K562 (cell line): ENCODE results near the gene PHEX. TPM values are rescaled to one million over a fixed set of nuclear protein-coding genes. Genes with fewer than 3 reads are reported as not detected.

Source experiments
- ATAC-seq: fragments of 200-7000 bp; cut with Tn5 transposase; 3 replicates; pipeline ENCODE4 v1.9.1; 2020; ENCODE audit warnings: moderate library complexity
- BruUV-seq: library from RNA; stranded (reverse); fragments of 400-500 nt; replicated peaks from 2 replicates; lab custom pipeline; 2021; lab: Mats Ljungman, UMichigan
- CTCF ChIA-PET: fragments of 300-600 bp; formaldehyde crosslinking; extraction: SDS; loops from one replicate; lab custom pipeline; 2021; ENCODE audit warnings: low intra/inter-chr PET ratio; lab: Yijun Ruan, JAX
- POLR2A ChIA-PET: fragments of 300-600, 350-650 bp; sonication (Branson Sonifier 250); formaldehyde crosslinking; extraction: SDS; loops from one replicate; lab custom pipeline; 2021; ENCODE audit warnings: antibody characterized with exemption, inconsistent platforms; lab: Yijun Ruan, JAX
- DNase-seq, 4 experiments: peaks; one replicate each; pipeline versions ENCODE4 v3.0.0 to v3.0.0-alpha.2; 2011 to 2018; ENCODE audit warnings: low spot score in 3 of 4, mixed read lengths in 3 of 4; ENCODE audit errors: extremely low read depth in 1 of 4
- FAIRE-seq: peaks from 2 replicates; lab custom pipeline; 2011; peaks lifted over from hg19 to GRCh38; lab: Jason Lieb, UNC
- H2AFZ ChIP-seq: 2 replicates; pipeline ENCODE4 v1.6.0; 2011; ENCODE audit warnings: low read depth, low read length, control low read depth, inconsistent platforms
- H3K27ac ChIP-seq: fragments of 200-600 bp; 3 replicates; pipeline ENCODE4 v1.8.0; 2011; ENCODE audit warnings: low read depth, mild to moderate bottlenecking, control low read depth, inconsistent platforms, low read length, moderate library complexity, mixed read lengths; ENCODE audit errors: extremely low read depth
- H3K27me3 ChIP-seq, 2 experiments: fragments of 300-600 bp in 1 of 2; 2 replicates in 1 of 2; 3 replicates in 1 of 2; pipeline versions ENCODE4 v1.6.0 to v1.8.0; 2011; ENCODE audit warnings: inconsistent platforms in 2 of 2, low read length in 2 of 2, mild to moderate bottlenecking in 1 of 2, mixed read lengths in 1 of 2, moderate library complexity in 1 of 2; ENCODE audit not compliant: control insufficient read depth in 2 of 2, insufficient read depth in 2 of 2
- H3K36me3 ChIP-seq: fragments of 300-600 bp; 3 replicates; pipeline ENCODE4 v1.8.0; 2011; ENCODE audit warnings: mild to moderate bottlenecking, low read length, inconsistent platforms; ENCODE audit not compliant: control insufficient read depth, insufficient read depth
- H3K4me1 ChIP-seq, 2 experiments: fragments of 200-600 bp in 1 of 2; replicated peaks in 1 of 2; 2 replicates in 1 of 2; 3 replicates in 1 of 2; pipeline versions ENCODE4 v1.5.1 to v1.8.0; 2011; ENCODE audit warnings: inconsistent platforms in 2 of 2, low read length in 2 of 2, mild to moderate bottlenecking in 1 of 2, mixed read lengths in 1 of 2, moderate library complexity in 1 of 2; ENCODE audit not compliant: control insufficient read depth in 2 of 2, insufficient read depth in 2 of 2
- H3K4me2 ChIP-seq: 2 replicates; pipeline ENCODE4 v1.6.1; 2011; ENCODE audit warnings: low read length, control low read depth, inconsistent platforms, mixed read lengths; ENCODE audit not compliant: insufficient read depth
- H3K4me3 ChIP-seq: fragments of 200-600 bp; sonication (generic), shearing (Covaris generic); 2 replicates; pipeline ENCODE4 v1.5.1; 2016; ENCODE audit warnings: control low read depth, inconsistent platforms
- H3K79me2 ChIP-seq: fragments of 200-600 bp; 3 replicates; pipeline ENCODE4 v1.8.0; 2011; ENCODE audit warnings: low read length, inconsistent platforms; ENCODE audit not compliant: control insufficient read depth, insufficient read depth
- H3K9ac ChIP-seq, 2 experiments: 2 replicates each; pipeline versions ENCODE4 v1.6.0 to v1.6.1; 2011; ENCODE audit warnings: low read depth in 2 of 2, low read length in 2 of 2, control low read depth in 1 of 2, inconsistent platforms in 1 of 2, mild to moderate bottlenecking in 1 of 2, mixed read lengths in 1 of 2; ENCODE audit not compliant: insufficient read depth in 1 of 2
- H3K9me1 ChIP-seq: one replicate; pipeline ENCODE4 v1.6.0; 2011; ENCODE audit warnings: inconsistent platforms, mild to moderate bottlenecking, low read length, moderate library complexity; ENCODE audit not compliant: control insufficient read depth, insufficient read depth
- H3K9me3 ChIP-seq: replicated peaks from 2 replicates; pipeline ENCODE4 v1.5.1; 2011; ENCODE audit warnings: low read depth, low read length, inconsistent platforms; ENCODE audit not compliant: control insufficient read depth, insufficient read depth
- H4K20me1 ChIP-seq: replicated peaks from 2 replicates; pipeline ENCODE4 v1.6.1; 2011; ENCODE audit warnings: low read length, inconsistent platforms, mixed read lengths; ENCODE audit not compliant: control insufficient read depth, insufficient read depth
- ILF3 ChIP-seq: fragments of 450-650 bp; IDR thresholded peaks from 2 replicates; pipeline ENCODE4 v1.6.1; 2018; ENCODE audit warnings: antibody characterized with exemption, mild to moderate bottlenecking, moderate library complexity, borderline replicate concordance
- LEF1 ChIP-seq: fragments of 450-650 bp; IDR thresholded peaks from 2 replicates; pipeline ENCODE4 v1.6.1; 2016; ENCODE audit warnings: mild to moderate bottlenecking
- NCOR1 ChIP-seq: fragments of 450-650 bp; IDR thresholded peaks from 2 replicates; pipeline ENCODE4 v1.6.1; 2016; ENCODE audit warnings: mild to moderate bottlenecking, moderate library complexity
- RAD21 ChIP-seq, 2 experiments: fragments of 250-450 bp in 1 of 2; fragments of 450-650 bp in 1 of 2; sonication (Bioruptor Pico) in 1 of 2; formaldehyde crosslinking in 1 of 2; IDR thresholded peaks in 1 of 2; conservative IDR thresholded peaks in 1 of 2; 2 replicates each; pipeline versions ENCODE4 v1.4.0 to v1.8.0; 2020 to 2022; ENCODE audit warnings: mild to moderate bottlenecking in 2 of 2, moderate library complexity in 1 of 2
- WGBS: fragments of 100-300 bp; shearing (Covaris generic); methylation state at CpG from one replicate; pipeline ENCODE4 v1.1.6; 2016; ENCODE audit warnings: low coverage, mixed read lengths; ENCODE audit not compliant: insufficient coverage; ENCODE audit errors: missing lambda C conversion rate; 5-methylcytosine and 5-hydroxymethylcytosine counted together
- in situ Hi-C: fragments of 300-500 bp; cut with MboI; formaldehyde crosslinking; loops from 4 replicates; pipeline ENCODE4 v1.15.0; 2018; ENCODE audit warnings: inconsistent platforms, mixed read lengths
- intact Hi-C: fragments of 100-400 bp; cut with micrococcal nuclease; formaldehyde crosslinking; loops from 2 replicates; pipeline ENCODE4 v1.14.2; 2022
- polyA plus RNA-seq, 8 experiments: library from polyadenylated mRNA; depleted of rRNA in 4 of 8; stranded (reverse) in 5 of 8; unstranded in 3 of 8; fragments of >200 nt; fragmentation: Nextera tagmentation in 2 of 8; fragmentation: Illumina TruSeq in 1 of 8; extraction: Ambion mirVana in 2 of 8; extraction: Trizol in 1 of 8; gene quantifications; 2 replicates each; pipeline versions ENCODE4 v1.2.1 to v1.2.3, GENCODE V29; 2011 to 2014; ENCODE audit warnings: inconsistent platforms in 1 of 8, missing spikeins in 1 of 8
- total RNA-seq, 7 experiments: library from RNA; depleted of rRNA in 6 of 7; stranded (reverse); fragments of >200 nt in 6 of 7; fragmentation: Illumina TruSeq in 2 of 7; extraction: Trizol in 2 of 7; gene quantifications; 2 replicates each; pipeline versions ENCODE4 v1.2.1 to v1.2.3, GENCODE V29; 2011 to 2021; ENCODE audit warnings: low replicate concordance in 1 of 7
- TF ChIP-seq, protein P1 (sequence below): IDR thresholded peaks from 2 replicates; pipeline ENCODE4 v1.6.1; 2011; ENCODE audit warnings: borderline replicate concordance, low read depth, mild to moderate bottlenecking, moderate library complexity, low read length; ENCODE audit not compliant: insufficient read depth, poor library complexity, severe bottlenecking
- TF ChIP-seq, protein P2 (sequence below): fragments of 250-450 bp; sonication (Bioruptor Pico); IDR thresholded peaks from 2 replicates; pipeline ENCODE4 v1.8.0; 2022; ENCODE audit warnings: inconsistent platforms, mild to moderate bottlenecking, moderate library complexity, borderline replicate concordance
- TF ChIP-seq, protein P3 (sequence below), 3 experiments: IDR thresholded peaks in 2 of 3; conservative IDR thresholded peaks in 1 of 3; 2 replicates each; pipeline ENCODE4 v1.5.1; 2011 to 2012; ENCODE audit warnings: low read length in 3 of 3, mild to moderate bottlenecking in 3 of 3, control low read depth in 2 of 3, improper control_type of control experiment in 1 of 3, inconsistent platforms in 1 of 3, low read depth in 1 of 3, mixed read lengths in 1 of 3, moderate library complexity in 1 of 3; ENCODE audit not compliant: insufficient read depth in 2 of 3

Gene PHEX
- total and polyA plus RNA-seq, 9 of the 15 experiments (the other 6 are each of a cell fraction or from before 2014, with no cell fraction given) = 0.01 to 0.11 (median 0.04) TPM; not detected in 6

DNA sequence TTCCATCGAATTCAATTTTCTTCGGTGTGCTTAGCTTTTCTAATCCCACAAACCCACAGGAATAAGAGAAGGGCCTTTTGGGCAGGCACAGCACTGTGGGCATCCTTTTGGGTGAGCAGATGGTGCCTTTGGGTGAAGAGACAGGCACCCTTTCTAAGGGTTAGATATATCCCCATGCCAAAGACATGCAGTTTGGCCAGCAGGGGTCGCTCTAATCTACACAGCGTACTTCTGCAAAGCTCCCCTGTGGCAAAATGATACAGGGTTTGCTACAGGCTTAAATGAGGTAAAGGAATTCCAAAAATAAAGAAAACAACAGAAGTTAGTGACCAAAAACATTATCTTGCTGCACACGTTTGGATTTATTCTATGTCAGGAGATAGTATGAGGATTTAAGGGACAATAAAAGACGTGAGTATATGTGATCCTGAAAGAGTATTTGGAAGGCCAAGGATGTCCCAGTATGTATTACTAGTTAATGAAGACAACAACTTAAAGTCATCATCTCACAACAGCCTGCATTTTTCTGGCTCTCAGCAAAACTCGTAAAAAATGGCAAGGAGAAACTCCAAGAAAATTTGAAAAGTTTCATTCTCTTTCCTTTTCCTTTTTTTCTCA lies 49.5 kb downstream of the PHEX start:
- TF ChIP-seq ILF3 = no peak
- peak; percentile 9 to 54; a peak in 2 of 4 replicates for TF ChIP-seq RAD21 (CRISPR knock-in tag; conservative IDR thresholded peaks at IDR 0.05 in 1 of 2, IDR thresholded peaks at IDR 0.05 in 1 of 2)
- no peak for TF ChIP-seq NCOR1
- TF ChIP-seq, protein P1, sequence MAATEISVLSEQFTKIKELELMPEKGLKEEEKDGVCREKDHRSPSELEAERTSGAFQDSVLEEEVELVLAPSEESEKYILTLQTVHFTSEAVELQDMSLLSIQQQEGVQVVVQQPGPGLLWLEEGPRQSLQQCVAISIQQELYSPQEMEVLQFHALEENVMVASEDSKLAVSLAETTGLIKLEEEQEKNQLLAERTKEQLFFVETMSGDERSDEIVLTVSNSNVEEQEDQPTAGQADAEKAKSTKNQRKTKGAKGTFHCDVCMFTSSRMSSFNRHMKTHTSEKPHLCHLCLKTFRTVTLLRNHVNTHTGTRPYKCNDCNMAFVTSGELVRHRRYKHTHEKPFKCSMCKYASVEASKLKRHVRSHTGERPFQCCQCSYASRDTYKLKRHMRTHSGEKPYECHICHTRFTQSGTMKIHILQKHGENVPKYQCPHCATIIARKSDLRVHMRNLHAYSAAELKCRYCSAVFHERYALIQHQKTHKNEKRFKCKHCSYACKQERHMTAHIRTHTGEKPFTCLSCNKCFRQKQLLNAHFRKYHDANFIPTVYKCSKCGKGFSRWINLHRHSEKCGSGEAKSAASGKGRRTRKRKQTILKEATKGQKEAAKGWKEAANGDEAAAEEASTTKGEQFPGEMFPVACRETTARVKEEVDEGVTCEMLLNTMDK = peak; percentile 14
- TF ChIP-seq, protein P2, sequence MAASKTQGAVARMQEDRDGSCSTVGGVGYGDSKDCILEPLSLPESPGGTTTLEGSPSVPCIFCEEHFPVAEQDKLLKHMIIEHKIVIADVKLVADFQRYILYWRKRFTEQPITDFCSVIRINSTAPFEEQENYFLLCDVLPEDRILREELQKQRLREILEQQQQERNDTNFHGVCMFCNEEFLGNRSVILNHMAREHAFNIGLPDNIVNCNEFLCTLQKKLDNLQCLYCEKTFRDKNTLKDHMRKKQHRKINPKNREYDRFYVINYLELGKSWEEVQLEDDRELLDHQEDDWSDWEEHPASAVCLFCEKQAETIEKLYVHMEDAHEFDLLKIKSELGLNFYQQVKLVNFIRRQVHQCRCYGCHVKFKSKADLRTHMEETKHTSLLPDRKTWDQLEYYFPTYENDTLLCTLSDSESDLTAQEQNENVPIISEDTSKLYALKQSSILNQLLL (CRISPR knock-in tag) = no peak
- no peak for TF ChIP-seq LEF1
- TF ChIP-seq, protein P3, sequence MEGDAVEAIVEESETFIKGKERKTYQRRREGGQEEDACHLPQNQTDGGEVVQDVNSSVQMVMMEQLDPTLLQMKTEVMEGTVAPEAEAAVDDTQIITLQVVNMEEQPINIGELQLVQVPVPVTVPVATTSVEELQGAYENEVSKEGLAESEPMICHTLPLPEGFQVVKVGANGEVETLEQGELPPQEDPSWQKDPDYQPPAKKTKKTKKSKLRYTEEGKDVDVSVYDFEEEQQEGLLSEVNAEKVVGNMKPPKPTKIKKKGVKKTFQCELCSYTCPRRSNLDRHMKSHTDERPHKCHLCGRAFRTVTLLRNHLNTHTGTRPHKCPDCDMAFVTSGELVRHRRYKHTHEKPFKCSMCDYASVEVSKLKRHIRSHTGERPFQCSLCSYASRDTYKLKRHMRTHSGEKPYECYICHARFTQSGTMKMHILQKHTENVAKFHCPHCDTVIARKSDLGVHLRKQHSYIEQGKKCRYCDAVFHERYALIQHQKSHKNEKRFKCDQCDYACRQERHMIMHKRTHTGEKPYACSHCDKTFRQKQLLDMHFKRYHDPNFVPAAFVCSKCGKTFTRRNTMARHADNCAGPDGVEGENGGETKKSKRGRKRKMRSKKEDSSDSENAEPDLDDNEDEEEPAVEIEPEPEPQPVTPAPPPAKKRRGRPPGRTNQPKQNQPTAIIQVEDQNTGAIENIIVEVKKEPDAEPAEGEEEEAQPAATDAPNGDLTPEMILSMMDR (IDR thresholded peaks at IDR 0.05 in 2 of 3, conservative IDR thresholded peaks at IDR 0.05 in 1 of 3; ENCODE audit: insufficient read depth in 2 of 3, low read depth in 1 of 3, low read length in 3 of 3) = peak; percentile 55 to 67 (median 62)
- no peaks in the 10 kb centered on the region for H3K79me2 ChIP-seq
- H3K9me1 ChIP-seq = no peaks in the 10 kb centered on the region
- intact Hi-C loops (loop anchor here (10.0 kb wide), 1 partner anchor 97 kb away; no protein-coding TSS in a partner anchor), in situ Hi-C loops (no loop called here)
- H3K4me1 ChIP-seq = no peaks in the 10 kb centered on the region
- H2AFZ ChIP-seq = no peak overlapping the region
- H3K27me3 ChIP-seq = no peaks in the 10 kb centered on the region
- ATAC-seq (peak; percentile 92), FAIRE-seq (peak; percentile 15), DNase-seq (peak; percentile 39 to 62 (median 44))
- H3K9ac ChIP-seq = no peak overlapping the region
- ChIA-PET POLR2A (no interaction called here), CTCF (interaction anchor here (0.6 kb wide), 1 partner anchor 97 kb away, joined by 3 read pairs; no protein-coding TSS in a partner anchor)
- no TSS peak for BruUV-seq
- H3K36me3 ChIP-seq = no peaks in the 10 kb centered on the region
- H3K27ac ChIP-seq = no peak overlapping the region
- 5% methylated on average over 7 of the region's 7 CpGs for WGBS
- H3K4me2 ChIP-seq = no peak overlapping the region
- no peaks in the 10 kb centered on the region for H4K20me1 ChIP-seq
- H3K9me3 ChIP-seq = no peaks in the 10 kb centered on the region
- no peak overlapping the region for H3K4me3 ChIP-seq
